Measurements from ENCODE around the gene NDUFB7.
"Not testable (repeated sequence)": the region's sequence is repeated elsewhere in the genome, so short reads cannot be mapped to it uniquely, and the experiment has no call there.

GRCh38 chr19:14564652-14565297, 7.1 kb downstream of the NDUFB7 start:
- TF ChIP-seq E2F5 (CRISPR knock-in tag; IDR thresholded peaks at IDR 0.05); NFYB (CRISPR knock-in tag; conservative IDR thresholded peaks at IDR 0.05; ENCODE audit: low read depth); JAZF1 (CRISPR knock-in tag; IDR thresholded peaks at IDR 0.05); ELF4 (CRISPR knock-in tag; IDR thresholded peaks at IDR 0.05; ENCODE audit: low read depth); USF2 (CRISPR knock-in tag; IDR thresholded peaks at IDR 0.05); ZNF512 (CRISPR knock-in tag; IDR thresholded peaks at IDR 0.05; ENCODE audit: borderline replicate concordance); CREM (CRISPR knock-in tag; IDR thresholded peaks at IDR 0.05); JUN (CRISPR knock-in tag; IDR thresholded peaks at IDR 0.05); TP53 (CRISPR knock-in tag; IDR thresholded peaks at IDR 0.05); ZNF425 (CRISPR knock-in tag; conservative IDR thresholded peaks at IDR 0.05); FOXP4 (CRISPR knock-in tag; IDR thresholded peaks at IDR 0.05); MAX (CRISPR knock-in tag; IDR thresholded peaks at IDR 0.05): not testable (repeated sequence)
- TF ChIP-seq, protein P1, sequence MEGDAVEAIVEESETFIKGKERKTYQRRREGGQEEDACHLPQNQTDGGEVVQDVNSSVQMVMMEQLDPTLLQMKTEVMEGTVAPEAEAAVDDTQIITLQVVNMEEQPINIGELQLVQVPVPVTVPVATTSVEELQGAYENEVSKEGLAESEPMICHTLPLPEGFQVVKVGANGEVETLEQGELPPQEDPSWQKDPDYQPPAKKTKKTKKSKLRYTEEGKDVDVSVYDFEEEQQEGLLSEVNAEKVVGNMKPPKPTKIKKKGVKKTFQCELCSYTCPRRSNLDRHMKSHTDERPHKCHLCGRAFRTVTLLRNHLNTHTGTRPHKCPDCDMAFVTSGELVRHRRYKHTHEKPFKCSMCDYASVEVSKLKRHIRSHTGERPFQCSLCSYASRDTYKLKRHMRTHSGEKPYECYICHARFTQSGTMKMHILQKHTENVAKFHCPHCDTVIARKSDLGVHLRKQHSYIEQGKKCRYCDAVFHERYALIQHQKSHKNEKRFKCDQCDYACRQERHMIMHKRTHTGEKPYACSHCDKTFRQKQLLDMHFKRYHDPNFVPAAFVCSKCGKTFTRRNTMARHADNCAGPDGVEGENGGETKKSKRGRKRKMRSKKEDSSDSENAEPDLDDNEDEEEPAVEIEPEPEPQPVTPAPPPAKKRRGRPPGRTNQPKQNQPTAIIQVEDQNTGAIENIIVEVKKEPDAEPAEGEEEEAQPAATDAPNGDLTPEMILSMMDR (IDR thresholded peaks at IDR 0.05) = not testable (repeated sequence)
- TF ChIP-seq, protein P2, sequence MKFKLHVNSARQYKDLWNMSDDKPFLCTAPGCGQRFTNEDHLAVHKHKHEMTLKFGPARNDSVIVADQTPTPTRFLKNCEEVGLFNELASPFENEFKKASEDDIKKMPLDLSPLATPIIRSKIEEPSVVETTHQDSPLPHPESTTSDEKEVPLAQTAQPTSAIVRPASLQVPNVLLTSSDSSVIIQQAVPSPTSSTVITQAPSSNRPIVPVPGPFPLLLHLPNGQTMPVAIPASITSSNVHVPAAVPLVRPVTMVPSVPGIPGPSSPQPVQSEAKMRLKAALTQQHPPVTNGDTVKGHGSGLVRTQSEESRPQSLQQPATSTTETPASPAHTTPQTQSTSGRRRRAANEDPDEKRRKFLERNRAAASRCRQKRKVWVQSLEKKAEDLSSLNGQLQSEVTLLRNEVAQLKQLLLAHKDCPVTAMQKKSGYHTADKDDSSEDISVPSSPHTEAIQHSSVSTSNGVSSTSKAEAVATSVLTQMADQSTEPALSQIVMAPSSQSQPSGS (CRISPR knock-in tag; IDR thresholded peaks at IDR 0.05; ENCODE audit: borderline replicate concordance, low read depth) = not testable (repeated sequence)

Measured in WTC11 (cell line).